Liver (tissue), 9 donors: ENCODE results near the gene GNB5. TPM values are rescaled to one million over a fixed set of nuclear protein-coding genes. Genes with fewer than 3 reads are reported as not detected.

Experiments
- DNase-seq: peaks from one replicate; pipeline ENCODE4 v3.0.0-alpha.2; 2017; ENCODE audit warnings: low spot score
- H3K27ac ChIP-seq, 2 donors: one replicate each; pipeline ENCODE4 v1.7.0; 2013; ENCODE audit warnings: inconsistent platforms in 2 of 2, low read length in 2 of 2, control low read depth in 1 of 2, low read depth in 1 of 2, mild to moderate bottlenecking in 1 of 2
- H3K27me3 ChIP-seq, 4 donors: one replicate each; pipeline versions ENCODE4 v1.6.1 to v1.7.0; 2013; ENCODE audit warnings: low read length in 3 of 4, inconsistent platforms in 1 of 4, mild to moderate bottlenecking in 1 of 4, moderate library complexity in 1 of 4; ENCODE audit not compliant: control insufficient read depth in 4 of 4, insufficient read depth in 4 of 4
- H3K36me3 ChIP-seq, 4 donors: one replicate each; pipeline versions ENCODE4 v1.6.1 to v1.7.0; 2013; ENCODE audit warnings: low read length in 3 of 4, mild to moderate bottlenecking in 3 of 4, low read depth in 1 of 4, moderate library complexity in 1 of 4; ENCODE audit not compliant: control insufficient read depth in 4 of 4, insufficient read depth in 3 of 4
- H3K4me1 ChIP-seq, 4 donors: one replicate each; pipeline versions ENCODE4 v1.6.1 to v1.7.0; 2013; ENCODE audit warnings: low read length in 3 of 4, mild to moderate bottlenecking in 3 of 4, moderate library complexity in 1 of 4; ENCODE audit not compliant: control insufficient read depth in 4 of 4, insufficient read depth in 4 of 4
- H3K4me3 ChIP-seq, 3 donors: one replicate each; pipeline versions ENCODE4 v1.6.1 to v1.7.0; 2013; ENCODE audit warnings: low read length in 3 of 3, control low read depth in 1 of 3, low read depth in 1 of 3, mild to moderate bottlenecking in 1 of 3
- H3K9ac ChIP-seq, 2 donors: one replicate each; pipeline ENCODE4 v1.7.0; 2013; ENCODE audit warnings: low read length in 2 of 2, mild to moderate bottlenecking in 2 of 2, moderate library complexity in 2 of 2, control low read depth in 1 of 2, low read depth in 1 of 2
- H3K9me3 ChIP-seq, 4 donors: one replicate each; pipeline versions ENCODE4 v1.6.1 to v1.7.0; 2013; ENCODE audit warnings: low read length in 3 of 4; ENCODE audit not compliant: control insufficient read depth in 4 of 4
- CTCF ChIP-seq: fragments of 150-350 bp; IDR thresholded peaks from 2 replicates; pipeline ENCODE4 v1.5.1; 2017; ENCODE audit warnings: improper control_type of control experiment, low read depth, low read length; ENCODE audit not compliant: missing input control
- EGR1 ChIP-seq, 2 donors: IDR thresholded peaks; 2 replicates each; pipeline ENCODE4 v1.6.1; 2016 to 2018; ENCODE audit warnings: antibody characterized with exemption in 2 of 2, low read depth in 2 of 2
- FOXA1 ChIP-seq: IDR thresholded peaks from 2 replicates; pipeline ENCODE4 v1.6.1; 2016; ENCODE audit warnings: antibody characterized with exemption
- FOXA2 ChIP-seq: IDR thresholded peaks from 2 replicates; pipeline ENCODE4 v1.6.1; 2016; ENCODE audit warnings: antibody characterized with exemption
- GABPA ChIP-seq, 2 donors: IDR thresholded peaks in 1 of 2; conservative IDR thresholded peaks in 1 of 2; 2 replicates each; pipeline ENCODE4 v1.6.1; 2016; ENCODE audit warnings: antibody characterized with exemption in 2 of 2, mild to moderate bottlenecking in 1 of 2, moderate library complexity in 1 of 2
- HNF4A ChIP-seq, 2 donors: conservative IDR thresholded peaks; 2 replicates each; pipeline ENCODE4 v1.6.1; 2016; ENCODE audit warnings: antibody characterized with exemption in 2 of 2, mild to moderate bottlenecking in 2 of 2
- HNF4G ChIP-seq: IDR thresholded peaks from 2 replicates; pipeline ENCODE4 v1.6.1; 2016; ENCODE audit warnings: antibody characterized with exemption
- JUND ChIP-seq, 2 donors: IDR thresholded peaks; 2 replicates each; pipeline ENCODE4 v1.6.1; 2016; ENCODE audit warnings: antibody characterized with exemption in 2 of 2
- NR2F2 ChIP-seq: IDR thresholded peaks from 2 replicates; pipeline ENCODE4 v1.6.1; 2016; ENCODE audit warnings: antibody characterized with exemption
- RAD21 ChIP-seq, 2 donors: IDR thresholded peaks; 2 replicates each; pipeline ENCODE4 v1.6.1; 2016; ENCODE audit warnings: antibody characterized with exemption in 2 of 2, mild to moderate bottlenecking in 2 of 2
- REST ChIP-seq: IDR thresholded peaks from 2 replicates; pipeline ENCODE4 v1.6.1; 2016; ENCODE audit warnings: antibody characterized with exemption, mild to moderate bottlenecking
- RXRA ChIP-seq, 2 donors: IDR thresholded peaks; 2 replicates each; pipeline ENCODE4 v1.6.1; 2017 to 2018; ENCODE audit warnings: antibody characterized with exemption in 2 of 2, mild to moderate bottlenecking in 1 of 2
- SP1 ChIP-seq: IDR thresholded peaks from 2 replicates; pipeline ENCODE4 v1.6.1; 2018; ENCODE audit warnings: antibody characterized with exemption, mild to moderate bottlenecking
- TAF1 ChIP-seq: conservative IDR thresholded peaks from 2 replicates; pipeline ENCODE4 v1.6.1; 2016; ENCODE audit warnings: antibody characterized with exemption, mild to moderate bottlenecking
- YY1 ChIP-seq: IDR thresholded peaks from 2 replicates; pipeline ENCODE4 v1.6.1; 2016; ENCODE audit warnings: antibody characterized with exemption, mild to moderate bottlenecking
- ZBTB33 ChIP-seq: IDR thresholded peaks from 2 replicates; pipeline ENCODE4 v1.6.1; 2016; ENCODE audit warnings: antibody characterized with exemption
- polyA plus RNA-seq, 2 donors: library from polyadenylated mRNA; stranded (reverse) in 1 of 2; unstranded in 1 of 2; fragments of 200-250 nt in 1 of 2; fragments of >200 nt in 1 of 2; fragmentation: Nextera tagmentation in 1 of 2; extraction: Ambion mirVana in 1 of 2; gene quantifications; one replicate each; pipeline versions ENCODE4 v1.2.1 to v1.2.3, GENCODE V29; 2013 to 2015
- total RNA-seq, 2 donors: library from RNA; depleted of rRNA; stranded (reverse); fragments of >200 nt; gene quantifications; one replicate each; pipeline ENCODE4 v1.2.3, GENCODE V29; 2014
- TF ChIP-seq, protein P1 (sequence below): IDR thresholded peaks from 2 replicates; pipeline ENCODE4 v1.6.1; 2016; ENCODE audit warnings: antibody characterized with exemption
- TF ChIP-seq, protein P2 (sequence below): IDR thresholded peaks from 2 replicates; pipeline ENCODE4 v1.6.1; 2016; ENCODE audit warnings: antibody characterized with exemption
- donor health status: healthy.
- donor health status: healthy.
- donor health status: healthy.
- donor health status: healthy.
- donor health status: healthy.

GNB5 gene
- total and polyA plus RNA-seq, 4 donors, result 13.7 to 19.2 (median 15.7) TPM

GRCh38 chr15:52113708-52114107 lies 77.5 kb downstream of the GNB5 start:
- Histone ChIP-seq H3K27me3 (no peaks in the 10 kb centered on the region), H3K27ac (no peak overlapping the region), H3K4me1 (peaks cover 11 to 29% (median 14%) of the 10 kb centered on the region in 4 donors), H3K4me3 (no peak overlapping the region), H3K9ac (no peak overlapping the region), H3K36me3 (no peaks in the 10 kb centered on the region), H3K9me3 (no peaks in the 10 kb centered on the region)
- no peak for TF ChIP-seq YY1
- no peak for TF ChIP-seq TAF1
- TF ChIP-seq ZBTB33, result no peak
- TF ChIP-seq NR2F2, result no peak
- TF ChIP-seq EGR1 (IDR thresholded peaks at IDR 0.05; ENCODE audit: low read depth in 2 of 2), result no peak
- no peak for TF ChIP-seq HNF4G
- TF ChIP-seq CTCF, result no peak
- TF ChIP-seq FOXA1, result no peak
- TF ChIP-seq FOXA2, result no peak
- TF ChIP-seq RAD21 (IDR thresholded peaks at IDR 0.05), result no peak
- TF ChIP-seq JUND (IDR thresholded peaks at IDR 0.05), result no peak
- TF ChIP-seq, protein P1, sequence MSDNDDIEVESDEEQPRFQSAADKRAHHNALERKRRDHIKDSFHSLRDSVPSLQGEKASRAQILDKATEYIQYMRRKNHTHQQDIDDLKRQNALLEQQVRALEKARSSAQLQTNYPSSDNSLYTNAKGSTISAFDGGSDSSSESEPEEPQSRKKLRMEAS, result no peak
- TF ChIP-seq, protein P2, sequence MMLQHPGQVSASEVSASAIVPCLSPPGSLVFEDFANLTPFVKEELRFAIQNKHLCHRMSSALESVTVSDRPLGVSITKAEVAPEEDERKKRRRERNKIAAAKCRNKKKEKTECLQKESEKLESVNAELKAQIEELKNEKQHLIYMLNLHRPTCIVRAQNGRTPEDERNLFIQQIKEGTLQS, result no peak
- TF ChIP-seq HNF4A (conservative IDR thresholded peaks at IDR 0.05), result no peak
- no peak for TF ChIP-seq SP1
- TF ChIP-seq GABPA (IDR thresholded peaks at IDR 0.05 in 1 of 2, conservative IDR thresholded peaks at IDR 0.05 in 1 of 2), result no peak
- TF ChIP-seq RXRA (IDR thresholded peaks at IDR 0.05), result no peak
- TF ChIP-seq REST, result no peak
- DNase-seq, result no peak
